Lung (tissue), 12 donors: ENCODE data around the gene PRDM16. TPM values are rescaled to one million over a fixed set of nuclear protein-coding genes. Genes with fewer than 3 reads are reported as not detected.
A peak's percentile ranks its signal among the peaks of the same experiment; 100 is the strongest.

Experiments used
- ATAC-seq: fragments of 200-7000 bp; cut with Tn5 transposase; one replicate; pipeline ENCODE4 v1.9.1; 2020; ENCODE audit warnings: moderate number of reproducible peaks; ENCODE audit not compliant: insufficient read depth, low FRiP score
- DNase-seq, 3 donors: peaks; one replicate each; pipeline ENCODE4 v3.0.0-alpha.2; 2013 to 2017
- H3K27ac ChIP-seq, 2 donors: one replicate each; pipeline ENCODE4 v1.5.1; 2013; ENCODE audit warnings: mild to moderate bottlenecking in 2 of 2, moderate library complexity in 2 of 2, control low read depth in 1 of 2, inconsistent platforms in 1 of 2, low read depth in 1 of 2, low read length in 1 of 2
- H3K27me3 ChIP-seq, 3 donors: one replicate each; pipeline ENCODE4 v1.5.1; 2013; ENCODE audit warnings: low read length in 2 of 3; ENCODE audit not compliant: control insufficient read depth in 3 of 3, insufficient read depth in 3 of 3
- H3K36me3 ChIP-seq, 4 donors: one replicate each; pipeline ENCODE4 v1.5.1; 2013; ENCODE audit warnings: low read length in 4 of 4, mild to moderate bottlenecking in 1 of 4, moderate library complexity in 1 of 4; ENCODE audit not compliant: control insufficient read depth in 4 of 4, insufficient read depth in 4 of 4
- H3K4me1 ChIP-seq, 5 donors: one replicate each; pipeline ENCODE4 v1.5.1; 2013; ENCODE audit warnings: low read length in 5 of 5, mild to moderate bottlenecking in 2 of 5, moderate library complexity in 1 of 5; ENCODE audit not compliant: control insufficient read depth in 5 of 5, insufficient read depth in 5 of 5
- H3K4me3 ChIP-seq: one replicate; pipeline ENCODE4 v1.5.1; 2013; ENCODE audit warnings: mild to moderate bottlenecking, control low read depth, moderate library complexity
- H3K9ac ChIP-seq, 2 donors: one replicate each; pipeline ENCODE4 v1.5.1; 2013; ENCODE audit warnings: low read length in 2 of 2, control low read depth in 1 of 2; ENCODE audit not compliant: insufficient read depth in 1 of 2
- H3K9me3 ChIP-seq, 4 donors: one replicate each; pipeline ENCODE4 v1.5.1; 2013; ENCODE audit warnings: low read length in 3 of 4, mild to moderate bottlenecking in 1 of 4, moderate library complexity in 1 of 4; ENCODE audit not compliant: control insufficient read depth in 4 of 4, insufficient read depth in 3 of 4
- CTCF ChIP-seq: IDR thresholded peaks from 2 replicates; pipeline ENCODE4 v1.5.1; 2012; ENCODE audit warnings: mild to moderate bottlenecking; ENCODE audit errors: control extremely low read depth, extremely low read depth
- WGBS, 2 donors: extraction: QIAGEN DNeasy Blood & Tissue Kit; methylation state at CpG; one replicate each; pipeline ENCODE4 v1.1.7; 2013; 5-methylcytosine and 5-hydroxymethylcytosine counted together
- polyA plus RNA-seq, 2 donors: library from polyadenylated mRNA; stranded (reverse); fragments of 200-250 nt; gene quantifications; one replicate each; pipeline ENCODE4 v1.2.1, GENCODE V29; 2013
- total RNA-seq, 2 donors: library from RNA; depleted of rRNA in 1 of 2; stranded (reverse); fragments of >200 nt in 1 of 2; gene quantifications; one replicate each; pipeline ENCODE4 v1.2.1, GENCODE V29; 2014 to 2021
- donor health status: control.
- donor health status: control.
- donor health status: Bipolar disorder and iron deficiency.
- donor health status: healthy.
- donor health status: DM: yes; HTN: yes; CAD: no.

The PRDM16 gene
- total and polyA plus RNA-seq, 4 donors, result 2.4 to 36.5 (median 13.1) TPM

GRCh38 chr1:3175486-3175885, 106.5 kb downstream of the PRDM16 start:
- WGBS, 2 donors, result 88 to 90% methylated on average over 8 of the region's 8 CpGs
- no peak for TF ChIP-seq CTCF
- no peaks in the 10 kb centered on the region for H3K9me3 ChIP-seq
- peak overlapping the region; percentile 38 to 73 for H3K27ac ChIP-seq
- peak overlapping the region in 1 of 2 donors; percentile 42 for H3K9ac ChIP-seq
- no peaks in the 10 kb centered on the region for H3K27me3 ChIP-seq
- H3K4me1 ChIP-seq, result peaks cover 7 to 53% (median 26%) of the 10 kb centered on the region in 5 donors
- DNase-seq, result no peak
- no peak for ATAC-seq
- no peak overlapping the region for H3K4me3 ChIP-seq
- no peaks in the 10 kb centered on the region for H3K36me3 ChIP-seq

GRCh38 chr1:3176028-3176427, 107.0 kb downstream of the PRDM16 start:
- Histone ChIP-seq H3K27ac (no peak overlapping the region), H3K27me3 (no peaks in the 10 kb centered on the region), H3K36me3 (no peaks in the 10 kb centered on the region), H3K9ac (no peak overlapping the region), H3K9me3 (no peaks in the 10 kb centered on the region), H3K4me1 (peaks cover 7 to 47% (median 22%) of the 10 kb centered on the region in 5 donors), H3K4me3 (no peak overlapping the region)
- no peak for ATAC-seq
- DNase-seq, result no peak
- no peak for TF ChIP-seq CTCF

- WGBS, 2 donors, result 97 to 99% methylated on average over 2 of the region's 2 CpGs
- no peaks in the 10 kb centered on the region for H3K27me3 ChIP-seq
- H3K27ac ChIP-seq, result no peak overlapping the region
- peaks cover 7 to 39% (median 17%) of the 10 kb centered on the region in 5 donors for H3K4me1 ChIP-seq
- H3K4me3 ChIP-seq, result no peak overlapping the region
- no peak overlapping the region for H3K9ac ChIP-seq
- DNase-seq (no peak), ATAC-seq (no peak)
- H3K9me3 ChIP-seq, result no peaks in the 10 kb centered on the region
- TF ChIP-seq CTCF, result no peak
- no peaks in the 10 kb centered on the region for H3K36me3 ChIP-seq
Observed at GRCh38 chr1:3176820-3177219, 107.8 kb downstream of the PRDM16 start.

GRCh38 chr1:3178279-3178678, 109.3 kb downstream of the PRDM16 start:
- no peaks in the 10 kb centered on the region for H3K27me3 ChIP-seq
- TF ChIP-seq CTCF, result no peak
- no peaks in the 10 kb centered on the region for H3K36me3 ChIP-seq
- 88 to 91% methylated on average over 16 of the region's 16 CpGs for WGBS, 2 donors
- ATAC-seq (no peak), DNase-seq (no peak)
- H3K9ac ChIP-seq, result no peak overlapping the region
- peaks cover 7 to 27% (median 11%) of the 10 kb centered on the region in 5 donors for H3K4me1 ChIP-seq
- H3K4me3 ChIP-seq, result no peak overlapping the region
- H3K9me3 ChIP-seq, result no peaks in the 10 kb centered on the region
- H3K27ac ChIP-seq, result no peak overlapping the region
